ENCODE results near the gene C7orf33.
A peak's percentile ranks its signal among the peaks of the same experiment; 100 is the strongest.

The C7orf33 gene

GRCh38 chr7:148611692-148612091 is 21.1 kb downstream of the C7orf33 start:
- DNase-seq (ENCODE audit: low read depth): no peak
- TF ChIP-seq CTCF (IDR thresholded peaks at IDR 0.05; ENCODE audit: low read depth, low read length) (no peak), MAX (IDR thresholded peaks at IDR 0.05; ENCODE audit: low read depth, low read length) (no peak), POLR2A (IDR thresholded peaks at IDR 0.05; ENCODE audit: extremely low read depth, insufficient read length) (no peak), MYC (IDR thresholded peaks at IDR 0.05; ENCODE audit: low read depth, low read length) (no peak)
- no peak overlapping the region for H3K4me3 ChIP-seq (ENCODE audit: low read depth, low read length)

- no peak for TF ChIP-seq MAX (IDR thresholded peaks at IDR 0.05; ENCODE audit: low read depth, low read length)
- no peak for TF ChIP-seq MYC (IDR thresholded peaks at IDR 0.05; ENCODE audit: low read depth, low read length)
- no peak for TF ChIP-seq CTCF (IDR thresholded peaks at IDR 0.05; ENCODE audit: low read depth, low read length)
- no peak for TF ChIP-seq POLR2A (IDR thresholded peaks at IDR 0.05; ENCODE audit: extremely low read depth, insufficient read length)
- H3K4me3 ChIP-seq (ENCODE audit: low read depth, low read length): no peak overlapping the region
- DNase-seq (ENCODE audit: low read depth): no peak
Measured at GRCh38 chr7:148615085-148615730, 24.6 kb downstream of the C7orf33 start.

- no peak overlapping the region for H3K4me3 ChIP-seq (ENCODE audit: low read depth, low read length)
- DNase-seq (ENCODE audit: low read depth): no peak
- no peak for TF ChIP-seq MYC (IDR thresholded peaks at IDR 0.05; ENCODE audit: low read depth, low read length)
- TF ChIP-seq POLR2A (IDR thresholded peaks at IDR 0.05; ENCODE audit: extremely low read depth, insufficient read length): no peak
- no peak for TF ChIP-seq MAX (IDR thresholded peaks at IDR 0.05; ENCODE audit: low read depth, low read length)
- TF ChIP-seq CTCF (IDR thresholded peaks at IDR 0.05; ENCODE audit: low read depth, low read length): no peak
Measured at GRCh38 chr7:148620749-148621359, 30.3 kb downstream of the C7orf33 start.

- DNase-seq (ENCODE audit: low read depth): no peak
- H3K4me3 ChIP-seq (ENCODE audit: low read depth, low read length): no peak overlapping the region
- TF ChIP-seq POLR2A (IDR thresholded peaks at IDR 0.05; ENCODE audit: extremely low read depth, insufficient read length): no peak
- no peak for TF ChIP-seq CTCF (IDR thresholded peaks at IDR 0.05; ENCODE audit: low read depth, low read length)
Measured at GRCh38 chr7:148621563-148621962, 31.0 kb downstream of the C7orf33 start.

GRCh38 chr7:148622887-148623585 is 32.5 kb downstream of the C7orf33 start:
- peak; percentile 71 for DNase-seq (ENCODE audit: low read depth)
- TF ChIP-seq MYC (IDR thresholded peaks at IDR 0.05; ENCODE audit: low read depth, low read length) (peak; percentile 26; the same call in 1 of the 2 replicates), CTCF (IDR thresholded peaks at IDR 0.05; ENCODE audit: low read depth, low read length) (no peak), MAX (IDR thresholded peaks at IDR 0.05; ENCODE audit: low read depth, low read length) (peak; percentile 46), POLR2A (IDR thresholded peaks at IDR 0.05; ENCODE audit: extremely low read depth, insufficient read length) (no peak)

More at GRCh38 chr7:148622887-148623585, 32.5 kb downstream of the C7orf33 start:
- no peak overlapping the region for H3K4me3 ChIP-seq (ENCODE audit: low read depth, low read length)
